Endodermal cell (in vitro differentiated cells): Measurements from ENCODE around the gene INF2. TPM values are rescaled to one million over a fixed set of nuclear protein-coding genes. Genes with fewer than 3 reads are reported as not detected.

ENCODE experiments used
- DNase-seq: peaks from one replicate; pipeline ENCODE4 v3.0.0-alpha.2; 2017
- H3K27ac ChIP-seq: 2 replicates; pipeline ENCODE4 v1.5.1; 2013; ENCODE audit warnings: mild to moderate bottlenecking, low read depth, low read length, moderate library complexity
- H3K27me3 ChIP-seq: 2 replicates; pipeline ENCODE4 v1.6.1; 2013; ENCODE audit warnings: mild to moderate bottlenecking, low read length, moderate library complexity; ENCODE audit not compliant: insufficient read depth, control insufficient read depth, poor library complexity, severe bottlenecking
- H3K36me3 ChIP-seq: 2 replicates; pipeline ENCODE4 v1.7.0; 2013; ENCODE audit warnings: mild to moderate bottlenecking, low read length, moderate library complexity; ENCODE audit not compliant: control insufficient read depth, insufficient read depth
- H3K4me1 ChIP-seq: one replicate; pipeline ENCODE4 v1.7.0; 2013; ENCODE audit warnings: low read length; ENCODE audit not compliant: control insufficient read depth, insufficient read depth
- H3K4me3 ChIP-seq: 2 replicates; pipeline ENCODE4 v1.5.1; 2013; ENCODE audit warnings: mild to moderate bottlenecking, low read length, moderate library complexity
- H3K9ac ChIP-seq: 2 replicates; pipeline ENCODE4 v1.6.1; 2013; ENCODE audit warnings: mild to moderate bottlenecking, low read length, moderate library complexity; ENCODE audit not compliant: poor library complexity, severe bottlenecking; ENCODE audit errors: extremely low read depth
- H3K9me3 ChIP-seq: 2 replicates; pipeline ENCODE4 v1.6.1; 2013; ENCODE audit warnings: mild to moderate bottlenecking, low read length, moderate library complexity; ENCODE audit not compliant: control insufficient read depth
- H3K27ac Mint-ChIP-seq: 2 replicates; pipeline ENCODE4 v1.8.0; 2020; ENCODE audit warnings: mixed read lengths
- H3K27me3 Mint-ChIP-seq: 2 replicates; pipeline ENCODE4 v1.8.0; 2021; ENCODE audit warnings: mild to moderate bottlenecking, mixed read lengths; ENCODE audit not compliant: insufficient read depth
- H3K36me3 Mint-ChIP-seq: 2 replicates; pipeline ENCODE4 v1.8.0; 2020; ENCODE audit warnings: low read depth, mixed read lengths
- H3K4me1 Mint-ChIP-seq: 2 replicates; pipeline ENCODE4 v1.8.0; 2020; ENCODE audit warnings: mixed read lengths
- H3K4me3 Mint-ChIP-seq: 2 replicates; pipeline ENCODE4 v1.8.0; 2020; ENCODE audit warnings: mild to moderate bottlenecking, moderate library complexity, mixed read lengths
- H3K9me3 Mint-ChIP-seq: 2 replicates; pipeline ENCODE4 v1.8.0; 2020; ENCODE audit warnings: mild to moderate bottlenecking, mixed read lengths
- WGBS, 2 experiments: methylation state at CpG; one replicate each; pipeline versions ENCODE4 v1.1.5 to v1.1.7; 2013; ENCODE audit warnings: missing lambda C conversion rate in 2 of 2, mixed read lengths in 1 of 2; ENCODE audit not compliant: insufficient coverage in 1 of 2, insufficient read length in 1 of 2; 5-methylcytosine and 5-hydroxymethylcytosine counted together
- total RNA-seq, 2 donors: library from RNA; stranded (reverse); fragmentation: NEBNext Ultra II Directional in 1 of 2; extraction: Animal tissue kit (Norgen Biotek cat#: 25700) in 1 of 2; gene quantifications; 2 replicates in 1 of 2; 3 replicates in 1 of 2; pipeline ENCODE4 v1.2.1, GENCODE V29; 2021
- TF ChIP-seq, protein P1 (sequence below): fragments of 200-600 bp; sonication (generic); conservative IDR thresholded peaks from 2 replicates; pipeline ENCODE4 v1.5.0; 2021; ENCODE audit warnings: antibody characterized with exemption, mild to moderate bottlenecking

INF2 gene
- total RNA-seq, 2 donors from 2014 or later = 99.7 to 114 TPM

- DNase-seq = peak; percentile 93
These were observed 11.7 kb upstream of the INF2 start for GRCh38 chr14:104677512-104678332.

GRCh38 chr14:104678346-104678745 is 11.1 kb upstream of the INF2 start:
- no peaks in the 10 kb centered on the region for H3K36me3 ChIP-seq
- WGBS, 2 experiments = 19 to 44% methylated on average over 7 to 13 of the region's 13 CpGs
- H3K4me1 ChIP-seq = peaks cover 27% of the 10 kb centered on the region
- Mint-ChIP-seq H3K4me1 (peaks cover 54% of the 10 kb centered on the region), H3K4me3 (peak overlapping the region; percentile 67), H3K27me3 (no peaks in the 10 kb centered on the region), H3K9me3 (no peaks in the 10 kb centered on the region), H3K36me3 (no peaks in the 10 kb centered on the region), H3K27ac (peak overlapping the region; percentile 98)
- H3K9me3 ChIP-seq = no peaks in the 10 kb centered on the region
- peak overlapping the region; percentile 79 for H3K4me3 ChIP-seq
- TF ChIP-seq, protein P1, sequence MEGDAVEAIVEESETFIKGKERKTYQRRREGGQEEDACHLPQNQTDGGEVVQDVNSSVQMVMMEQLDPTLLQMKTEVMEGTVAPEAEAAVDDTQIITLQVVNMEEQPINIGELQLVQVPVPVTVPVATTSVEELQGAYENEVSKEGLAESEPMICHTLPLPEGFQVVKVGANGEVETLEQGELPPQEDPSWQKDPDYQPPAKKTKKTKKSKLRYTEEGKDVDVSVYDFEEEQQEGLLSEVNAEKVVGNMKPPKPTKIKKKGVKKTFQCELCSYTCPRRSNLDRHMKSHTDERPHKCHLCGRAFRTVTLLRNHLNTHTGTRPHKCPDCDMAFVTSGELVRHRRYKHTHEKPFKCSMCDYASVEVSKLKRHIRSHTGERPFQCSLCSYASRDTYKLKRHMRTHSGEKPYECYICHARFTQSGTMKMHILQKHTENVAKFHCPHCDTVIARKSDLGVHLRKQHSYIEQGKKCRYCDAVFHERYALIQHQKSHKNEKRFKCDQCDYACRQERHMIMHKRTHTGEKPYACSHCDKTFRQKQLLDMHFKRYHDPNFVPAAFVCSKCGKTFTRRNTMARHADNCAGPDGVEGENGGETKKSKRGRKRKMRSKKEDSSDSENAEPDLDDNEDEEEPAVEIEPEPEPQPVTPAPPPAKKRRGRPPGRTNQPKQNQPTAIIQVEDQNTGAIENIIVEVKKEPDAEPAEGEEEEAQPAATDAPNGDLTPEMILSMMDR = no peak
- H3K9ac ChIP-seq = peak overlapping the region; percentile 90
- H3K27ac ChIP-seq = peak overlapping the region; percentile 92
- peak; percentile 79 for DNase-seq
- H3K27me3 ChIP-seq = no peaks in the 10 kb centered on the region

More at GRCh38 chr14:104677512-104678332, 11.7 kb upstream of the INF2 start:
- Histone ChIP-seq H3K4me1 (peaks cover 23% of the 10 kb centered on the region), H3K27ac (peak overlapping the region; percentile 92), H3K27me3 (no peaks in the 10 kb centered on the region), H3K9ac (peak overlapping the region; percentile 90), H3K9me3 (no peaks in the 10 kb centered on the region), H3K4me3 (peak overlapping the region; percentile 79), H3K36me3 (no peaks in the 10 kb centered on the region)
- Mint-ChIP-seq H3K4me1 (peaks cover 50% of the 10 kb centered on the region), H3K9me3 (no peaks in the 10 kb centered on the region), H3K4me3 (peak overlapping the region; percentile 67), H3K36me3 (no peaks in the 10 kb centered on the region), H3K27me3 (no peaks in the 10 kb centered on the region), H3K27ac (peak overlapping the region; percentile 98)
- 3% methylated on average over 26 to 43 of the region's 43 CpGs for WGBS, 2 experiments
- TF ChIP-seq, protein P1 = no peak

GRCh38 chr14:104678901-104679705 is 10.3 kb upstream of the INF2 start:
- Histone ChIP-seq H3K27ac (peak overlapping the region; percentile 92), H3K9ac (no peak overlapping the region), H3K4me3 (no peak overlapping the region), H3K9me3 (no peaks in the 10 kb centered on the region), H3K27me3 (no peaks in the 10 kb centered on the region), H3K36me3 (no peaks in the 10 kb centered on the region), H3K4me1 (peaks cover 27% of the 10 kb centered on the region)
- Mint-ChIP-seq H3K27me3 (no peaks in the 10 kb centered on the region), H3K9me3 (no peaks in the 10 kb centered on the region), H3K27ac (peak overlapping the region; percentile 98), H3K36me3 (no peaks in the 10 kb centered on the region), H3K4me1 (peaks cover 54% of the 10 kb centered on the region), H3K4me3 (peak overlapping the region; percentile 67)
- 80 to 84% methylated on average over 5 to 18 of the region's 18 CpGs for WGBS, 2 experiments
- TF ChIP-seq, protein P1 = no peak
- no peak for DNase-seq
